GM19328 (cell line): Measurements from ENCODE around the gene COA7.
"Not testable (repeated sequence)": the region's sequence is repeated elsewhere in the genome, so short reads cannot be mapped to it uniquely, and the experiment has no call there.

ENCODE experiments used
- ATAC-seq: cut with Tn5 transposase; IDR thresholded peaks from one replicate; pipeline ENCODE4 v1.9.1; 2021; ENCODE audit warnings: mild to moderate bottlenecking, moderate library complexity; ENCODE audit not compliant: unreplicated experiment

COA7 gene

DNA sequence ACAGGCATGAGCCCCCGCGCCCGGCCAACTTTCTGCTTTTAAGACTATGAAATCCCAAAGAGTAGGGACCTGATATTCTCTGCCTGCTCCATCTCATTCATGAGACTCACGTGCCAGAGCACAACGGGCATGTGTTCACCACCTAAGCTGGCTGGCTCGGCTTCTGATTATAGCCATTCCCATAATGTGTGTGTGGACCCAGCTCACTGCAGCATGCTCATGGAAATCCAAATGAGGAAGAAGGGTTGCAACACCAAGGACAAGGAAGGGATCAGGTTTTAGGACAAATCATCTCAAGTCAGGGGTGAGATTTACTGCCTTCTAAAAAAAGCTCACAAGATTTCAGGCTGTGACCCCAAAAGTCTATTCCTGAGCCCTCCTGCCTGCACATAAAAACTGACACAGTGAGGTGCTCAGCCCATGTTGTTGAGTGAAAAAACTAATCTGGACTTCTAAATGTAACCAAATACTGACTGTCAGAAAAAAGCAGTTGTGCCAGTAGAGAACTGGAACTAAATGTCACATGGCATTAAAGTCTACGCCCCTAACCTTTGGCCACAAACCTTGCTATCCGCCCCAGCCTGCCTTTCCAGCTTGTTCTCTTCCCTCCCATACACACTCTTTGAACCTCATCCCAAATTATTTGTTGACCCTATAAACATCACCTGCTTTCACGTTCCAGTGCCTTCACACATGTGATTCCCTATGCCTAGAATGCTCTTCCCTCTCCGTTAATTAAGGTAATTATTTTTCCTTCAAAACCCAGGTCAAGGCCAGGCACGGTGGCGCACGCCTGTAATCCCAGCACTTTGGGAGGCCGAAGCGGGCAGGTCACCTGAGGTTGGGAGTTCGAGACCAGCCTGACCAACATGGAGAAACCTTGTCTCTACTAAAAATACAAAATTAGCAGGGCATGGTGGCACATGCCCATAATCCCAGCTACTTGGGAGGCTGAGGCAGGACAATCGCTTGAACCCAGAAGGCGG, 9.1 kb upstream of the COA7 start:
- ATAC-seq = no peak

DNA sequence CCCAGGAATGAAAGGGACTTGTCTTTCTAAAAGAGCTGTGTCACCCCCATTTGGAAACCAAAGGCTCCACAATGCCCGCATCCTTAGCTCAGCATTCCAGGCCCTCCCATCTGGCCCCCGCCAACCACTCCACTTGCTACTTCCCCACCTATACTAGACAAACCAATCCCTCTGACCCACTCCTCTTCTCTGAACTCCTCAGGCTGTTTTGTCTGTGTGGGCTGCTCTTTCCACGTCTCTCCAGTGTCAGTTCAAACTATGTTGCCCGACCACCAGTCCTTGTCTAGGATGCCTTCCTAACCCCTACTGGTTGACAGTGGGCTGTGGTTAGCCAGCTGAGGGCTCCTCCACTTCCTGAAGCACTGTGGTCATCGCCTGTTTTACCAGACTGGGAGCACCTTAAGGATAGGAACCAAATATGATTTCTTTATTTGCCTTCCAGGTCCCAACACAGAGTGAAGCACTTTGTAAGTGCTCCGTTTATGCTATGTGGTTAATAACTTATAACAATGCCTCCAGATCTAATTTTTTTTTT, 8.1 kb upstream of the COA7 start:
- no peak for ATAC-seq

DNA sequence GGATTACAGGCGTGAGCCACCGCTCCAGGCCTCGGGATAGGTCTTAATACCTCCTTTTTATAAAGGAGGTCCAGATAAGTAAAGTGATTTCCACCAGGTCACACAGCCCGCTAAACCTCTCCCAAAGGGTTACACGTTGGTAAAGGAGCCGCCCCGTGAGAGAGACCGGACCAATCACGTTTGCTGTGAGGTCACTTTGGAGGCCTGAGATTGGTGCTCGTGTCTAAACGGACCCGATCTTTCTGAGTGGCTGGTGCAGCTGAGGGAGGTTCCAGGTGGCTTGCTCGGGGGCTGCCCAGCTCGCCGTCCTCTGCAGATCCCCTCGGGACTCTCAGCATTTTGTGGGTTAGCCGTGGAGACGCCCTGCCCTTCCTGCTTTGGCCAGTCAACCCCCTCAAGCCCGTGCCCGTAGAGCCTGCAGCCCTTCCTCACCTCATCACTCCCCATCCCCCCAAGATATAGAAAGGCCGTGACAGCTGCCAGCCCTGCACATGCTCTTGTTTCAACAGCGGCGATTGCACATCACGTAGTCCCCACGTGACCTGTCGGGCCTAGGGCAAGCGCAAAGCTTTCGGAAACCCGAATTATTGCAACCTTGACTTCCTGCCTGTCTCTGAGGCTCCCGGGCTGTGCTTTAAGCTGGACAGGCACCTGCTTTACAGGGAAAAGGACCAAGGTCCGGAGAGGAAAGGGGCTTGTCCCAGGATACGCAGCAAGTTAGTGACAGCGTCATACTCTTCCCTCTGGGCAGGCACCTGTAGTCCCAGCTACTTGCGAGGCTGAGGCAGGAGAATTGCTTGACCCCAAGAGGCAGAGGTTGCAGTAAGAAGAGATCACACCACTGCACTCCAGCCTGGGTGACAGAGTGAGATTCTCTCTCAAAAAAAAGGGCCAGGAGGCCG, 5.0 kb upstream of the COA7 start:
- ATAC-seq = peak; percentile 85

DNA sequence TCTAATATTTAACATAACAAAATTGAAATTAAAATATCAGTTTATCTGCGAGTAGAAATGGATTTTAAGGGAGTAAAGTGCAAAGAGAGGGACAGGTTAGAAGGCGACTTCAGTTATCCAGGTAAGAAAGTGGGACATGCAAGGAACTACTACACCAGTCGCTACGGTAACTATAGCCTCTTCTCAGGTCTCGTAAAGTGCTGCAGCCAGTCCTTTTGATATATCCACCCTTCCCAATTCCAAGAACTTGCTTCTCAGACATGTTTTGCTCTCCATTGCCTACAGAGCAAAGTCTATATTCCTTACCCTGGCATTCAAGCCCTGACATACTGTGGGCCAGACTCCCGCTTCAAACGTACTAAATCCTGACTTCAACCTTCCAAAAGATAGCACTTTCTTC, 2.5 kb downstream of the COA7 start:
- ATAC-seq = no peak

DNA sequence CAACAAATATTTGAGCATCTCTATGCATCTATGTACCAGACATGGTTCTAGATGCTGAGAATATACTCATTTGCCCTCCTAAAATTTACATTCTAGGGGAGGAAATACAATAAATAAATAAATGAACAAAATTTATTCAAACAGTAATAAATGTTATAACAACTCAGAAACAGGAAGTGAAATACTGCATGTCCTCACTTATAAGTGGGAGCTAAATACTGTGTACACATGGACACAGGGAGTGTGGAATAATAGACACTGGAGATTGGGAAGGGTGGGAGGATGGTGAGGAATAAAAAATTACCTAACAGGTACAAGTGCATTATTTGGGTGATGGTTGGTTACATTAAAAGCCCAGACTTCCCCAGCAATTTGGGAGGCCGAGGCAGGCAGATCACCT, 4.3 kb downstream of the COA7 start:
- ATAC-seq = no peak

DNA sequence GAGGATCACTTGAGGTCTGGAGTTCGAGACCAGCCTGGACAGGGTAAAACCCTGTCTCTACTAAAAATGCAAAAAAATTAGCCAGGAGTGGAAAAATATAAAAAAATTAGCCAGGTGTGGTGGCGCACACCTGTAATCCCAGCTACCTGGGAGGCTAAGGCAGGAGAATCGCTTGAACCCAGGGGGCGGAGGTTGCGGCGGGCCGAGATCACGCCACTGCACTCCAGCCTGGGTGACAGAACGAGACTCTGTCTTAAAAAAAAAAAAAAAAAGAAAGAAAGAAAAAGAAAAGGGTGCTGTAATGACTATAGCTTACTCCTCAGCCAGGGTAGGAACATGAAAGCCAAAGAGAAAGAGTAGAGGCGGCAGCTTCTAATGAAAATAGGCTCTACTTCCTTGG, 4.8 kb downstream of the COA7 start:
- not testable (repeated sequence) for ATAC-seq

DNA sequence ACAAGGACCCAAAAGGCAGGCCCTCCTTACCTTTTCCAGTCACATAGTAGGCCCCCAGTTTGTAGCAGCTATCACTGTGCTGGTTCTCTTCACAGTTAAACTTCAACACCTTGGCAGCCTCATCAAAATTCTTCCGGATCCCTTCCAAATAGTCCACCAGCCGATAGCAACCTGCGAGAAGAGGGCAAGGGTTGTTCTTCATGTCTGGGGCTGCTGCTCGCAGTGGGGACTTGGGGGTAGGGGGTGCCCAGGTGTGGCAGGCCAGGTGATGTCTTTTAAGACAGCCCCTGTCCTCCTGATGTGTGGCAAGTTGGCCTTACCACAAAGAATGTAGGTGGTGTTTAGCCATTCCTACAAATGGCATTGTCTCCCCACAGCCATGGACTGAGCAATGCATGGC, 5.5 kb downstream of the COA7 start:
- ATAC-seq = no peak

DNA sequence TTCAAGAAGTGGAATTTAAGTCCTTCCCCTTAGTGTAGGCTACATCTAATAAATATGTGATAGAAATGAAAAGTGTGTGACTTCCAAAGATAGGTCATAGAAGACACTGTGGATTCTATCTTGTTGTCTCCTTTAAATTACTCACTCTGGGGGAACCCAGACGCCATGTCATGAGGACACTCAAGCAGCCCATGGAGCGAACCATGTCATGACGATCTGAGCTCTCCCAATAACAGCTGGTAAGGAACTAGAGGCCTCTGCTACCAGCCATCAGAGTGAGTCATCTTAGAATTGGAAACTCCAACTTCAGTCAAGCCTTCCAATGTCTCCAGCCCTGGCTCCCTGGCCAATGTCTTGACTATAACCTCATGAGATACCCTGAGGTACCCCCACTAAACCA, 6.3 kb downstream of the COA7 start:
- no peak for ATAC-seq

DNA sequence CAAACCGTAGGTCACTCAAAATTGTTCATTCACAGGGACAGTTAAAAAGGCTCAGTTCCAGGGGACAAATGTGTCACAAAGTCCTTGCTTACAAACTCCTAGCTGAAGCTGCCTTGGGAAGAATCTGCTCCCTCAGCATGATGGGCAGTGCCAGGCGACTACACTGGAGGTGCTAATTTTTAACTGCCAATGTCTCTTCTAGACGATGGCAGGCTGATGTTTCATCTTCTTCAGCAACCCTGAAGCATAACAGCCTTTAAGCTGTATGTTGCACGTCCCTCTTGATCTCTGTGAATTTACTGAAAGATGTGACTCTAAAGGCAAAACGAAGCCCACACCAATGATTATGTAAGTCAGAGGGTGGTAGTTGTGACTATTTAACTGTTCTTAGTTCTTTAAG, 11.3 kb downstream of the COA7 start:
- no peak for ATAC-seq

DNA sequence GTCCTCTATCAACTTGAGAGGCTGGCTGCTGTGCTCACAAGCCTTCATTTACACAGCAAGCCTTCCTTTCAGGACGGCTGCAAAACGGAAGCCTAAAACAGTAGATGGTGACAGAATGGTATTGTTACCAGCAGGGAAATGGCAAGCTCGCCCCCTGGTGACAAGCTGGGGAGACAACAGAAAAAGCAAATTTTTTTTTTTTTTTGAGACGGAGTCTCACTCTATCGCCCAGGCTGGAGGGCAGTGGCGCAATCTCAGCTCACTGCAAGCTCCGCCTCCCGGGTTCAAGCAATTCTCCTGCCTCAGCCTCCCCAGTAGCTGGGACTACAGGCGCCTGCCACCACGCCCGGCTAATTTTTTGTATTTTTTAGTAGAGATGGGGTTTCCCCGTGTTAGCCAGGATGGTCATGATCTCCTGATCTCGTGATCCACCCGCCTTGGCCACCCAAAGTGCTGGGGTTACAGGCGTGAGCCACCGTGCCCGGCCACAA, 11.8 kb downstream of the COA7 start:
- not testable (repeated sequence) for ATAC-seq

DNA sequence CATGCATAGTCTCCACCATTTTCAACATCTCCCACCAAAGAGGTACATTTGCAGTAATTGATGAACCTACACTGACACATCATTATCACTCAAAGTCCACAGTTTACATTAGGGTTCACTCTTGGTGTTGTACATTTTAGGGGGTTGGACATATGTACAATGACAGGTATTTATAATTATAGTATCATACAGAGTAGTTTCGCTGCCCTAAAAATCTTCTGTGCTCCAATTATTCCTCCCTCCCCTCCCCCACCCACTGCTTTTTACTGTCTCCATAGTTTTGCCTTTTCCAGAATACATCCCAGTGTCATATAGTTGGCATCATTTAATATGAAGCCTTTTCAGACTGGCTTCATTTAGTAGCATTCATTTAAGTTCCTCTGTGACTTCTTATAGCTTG, 13.6 kb downstream of the COA7 start:
- no peak for ATAC-seq

DNA sequence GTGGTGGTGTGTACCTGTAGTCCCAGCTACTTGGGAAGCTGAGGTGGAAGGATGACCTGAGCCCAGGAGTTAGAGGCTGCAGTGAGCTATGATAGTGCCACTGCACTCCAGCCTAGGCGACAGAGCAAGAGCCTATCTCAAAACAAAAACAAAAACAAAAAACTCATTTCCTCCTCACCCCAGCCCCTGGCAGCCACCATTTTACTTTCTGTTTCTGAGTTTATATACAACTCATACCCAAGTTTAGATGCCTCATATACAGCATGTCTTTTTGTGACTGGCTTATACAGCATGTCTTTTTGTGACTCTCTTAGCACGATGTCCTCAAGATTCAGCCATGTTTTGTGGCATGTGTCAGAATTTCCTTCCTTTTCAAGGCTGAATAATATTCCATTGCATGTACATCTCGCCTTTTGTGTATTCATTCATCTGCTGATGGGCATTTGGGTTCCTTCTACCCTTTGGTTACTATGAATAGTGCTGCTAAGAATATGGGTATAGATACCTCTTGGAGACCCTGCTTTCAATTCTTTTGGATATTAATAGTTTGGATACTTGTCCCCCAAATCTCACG, 14.7 kb downstream of the COA7 start:
- no peak for ATAC-seq

DNA sequence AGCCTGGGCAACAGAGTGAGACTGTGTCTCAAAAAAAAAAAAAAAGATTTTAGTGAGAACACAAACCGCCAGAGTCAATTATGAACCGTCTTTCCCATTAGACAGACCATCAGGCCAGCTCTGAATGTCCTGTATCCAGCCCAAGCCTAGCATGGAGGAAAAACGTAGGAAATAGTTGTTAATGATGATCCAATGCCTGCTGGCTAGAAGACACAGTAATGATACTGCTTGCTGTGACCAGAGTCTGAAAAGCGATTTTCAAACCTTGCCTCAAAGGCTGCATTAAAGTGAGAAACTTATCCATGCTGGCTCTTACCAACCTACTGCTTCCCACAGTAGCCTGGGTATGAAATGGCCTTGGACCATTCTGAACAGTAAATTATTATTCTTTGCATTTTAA, 17.0 kb downstream of the COA7 start:
- ATAC-seq = no peak

DNA sequence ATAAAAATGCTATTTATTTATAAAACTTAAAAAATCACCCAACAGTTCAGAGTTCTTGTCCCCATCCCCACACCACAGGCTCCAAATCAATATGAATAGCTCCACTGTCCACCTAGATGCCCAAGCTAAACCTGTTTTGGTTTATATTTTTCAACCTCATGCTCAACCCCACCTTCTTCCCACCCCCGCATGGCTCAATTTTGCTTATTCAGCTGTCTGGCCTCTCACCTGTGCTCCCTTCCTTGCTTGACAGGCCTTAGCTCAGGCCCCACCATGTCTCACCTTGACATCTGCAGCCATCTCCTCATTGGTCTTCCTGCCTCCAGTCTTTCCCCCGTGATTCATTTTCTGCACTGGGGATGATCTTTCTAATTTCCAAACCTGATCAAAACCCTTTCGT, 17.8 kb downstream of the COA7 start:
- ATAC-seq = no peak

DNA sequence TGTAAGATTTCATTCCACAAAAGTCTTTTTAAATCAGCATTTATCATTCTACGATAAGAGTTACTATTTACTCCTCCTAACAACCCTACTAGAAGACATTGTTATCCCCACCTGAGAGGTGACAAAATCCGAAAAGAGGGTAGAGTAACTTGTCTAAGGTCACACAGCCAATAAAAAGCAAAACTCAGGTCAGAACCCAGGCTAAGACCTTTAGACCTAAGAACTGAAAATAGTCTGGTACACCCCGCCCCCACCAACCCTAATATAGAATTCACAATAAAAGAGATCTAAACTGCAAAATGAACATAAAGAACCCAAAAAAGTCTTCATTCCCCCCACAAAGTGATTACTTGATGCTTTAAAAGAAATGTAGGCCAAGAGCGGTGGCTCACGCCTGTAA, 18.6 kb downstream of the COA7 start:
- ATAC-seq = no peak

DNA sequence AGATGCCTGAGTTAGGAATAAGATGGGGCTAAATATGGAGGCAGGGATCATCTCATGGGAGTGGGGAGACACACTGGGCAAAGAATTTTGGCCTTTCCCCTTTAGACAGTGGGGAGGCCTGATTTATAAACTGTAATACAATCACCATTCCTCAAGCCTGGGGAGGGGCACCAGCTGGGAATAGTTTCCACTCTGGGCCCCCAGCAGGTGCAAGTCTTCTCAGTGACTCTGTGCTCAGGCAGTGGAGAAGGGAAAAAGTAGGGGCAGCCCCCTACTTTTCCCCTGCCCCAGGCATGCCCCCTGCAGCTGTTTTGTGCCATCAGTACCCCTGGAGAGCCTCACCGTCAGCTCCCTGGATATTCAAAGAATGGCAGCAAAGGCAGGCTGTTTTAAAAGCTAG, 19.1 kb downstream of the COA7 start:
- no peak for ATAC-seq

DNA sequence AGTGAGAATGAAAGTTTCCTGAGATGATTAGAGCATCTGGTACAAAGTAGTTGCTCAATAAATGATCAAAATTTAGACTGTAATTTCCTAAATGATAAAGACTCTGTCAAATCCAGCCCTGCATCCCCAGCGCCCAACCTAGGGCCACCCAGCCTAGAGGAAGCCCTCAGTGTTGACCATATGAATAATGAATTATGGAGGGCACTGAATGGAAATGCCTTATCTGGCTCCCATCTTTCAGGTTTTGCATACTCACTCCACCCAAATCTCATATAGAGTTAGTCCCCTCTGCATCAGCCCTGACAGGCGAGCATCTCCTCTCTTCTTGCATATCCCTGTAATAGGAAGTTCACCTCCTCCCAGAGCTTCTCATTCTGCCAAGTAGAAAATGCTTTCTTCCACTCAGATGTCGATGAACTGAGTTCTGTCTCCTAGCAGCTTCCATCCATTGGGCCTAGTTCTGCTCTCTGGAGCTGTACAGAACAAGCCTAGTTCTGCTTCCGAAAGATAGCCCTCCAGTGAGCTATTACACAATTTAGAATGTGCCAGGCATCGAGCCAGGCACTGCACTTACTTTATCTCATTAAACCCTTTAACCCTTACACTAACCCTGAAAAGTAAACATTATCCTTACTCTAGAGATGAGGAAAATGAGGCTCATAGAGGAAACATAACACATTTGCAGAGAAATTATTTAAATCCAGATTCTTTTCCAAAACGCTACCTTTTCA, 20.9 kb downstream of the COA7 start:
- no peak for ATAC-seq

DNA sequence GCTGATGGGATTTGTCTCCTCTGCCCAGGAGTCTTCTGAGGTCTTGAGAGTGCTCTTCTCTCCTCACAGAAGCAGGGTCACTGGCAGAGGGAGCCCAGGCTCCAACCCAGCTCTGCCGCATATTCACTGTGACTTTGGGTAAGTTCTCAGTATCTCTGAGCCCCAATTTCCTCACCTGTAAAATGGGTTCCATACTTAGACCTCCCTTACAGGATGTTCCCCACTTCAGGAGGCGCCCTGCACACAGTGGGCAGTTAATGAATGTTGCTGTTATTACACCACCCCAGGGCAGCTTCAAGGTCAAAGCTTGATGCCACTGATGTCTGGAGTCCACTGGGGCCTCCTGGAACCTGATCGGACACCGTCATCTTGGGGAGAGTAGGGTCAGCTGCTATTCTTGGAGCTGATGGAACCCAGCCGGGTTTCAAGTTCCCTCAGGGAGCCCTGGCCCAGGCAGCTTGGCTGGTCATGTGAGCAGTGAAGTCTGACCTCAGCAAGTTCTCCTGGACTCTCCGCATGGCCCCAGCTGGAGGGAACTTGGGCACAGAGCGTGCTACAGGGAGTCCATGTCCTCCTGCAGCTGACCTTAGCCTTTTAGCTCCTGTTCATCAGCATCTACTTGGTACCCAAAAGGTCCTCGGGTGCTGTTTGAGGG, 21.8 kb downstream of the COA7 start:
- no peak for ATAC-seq

DNA sequence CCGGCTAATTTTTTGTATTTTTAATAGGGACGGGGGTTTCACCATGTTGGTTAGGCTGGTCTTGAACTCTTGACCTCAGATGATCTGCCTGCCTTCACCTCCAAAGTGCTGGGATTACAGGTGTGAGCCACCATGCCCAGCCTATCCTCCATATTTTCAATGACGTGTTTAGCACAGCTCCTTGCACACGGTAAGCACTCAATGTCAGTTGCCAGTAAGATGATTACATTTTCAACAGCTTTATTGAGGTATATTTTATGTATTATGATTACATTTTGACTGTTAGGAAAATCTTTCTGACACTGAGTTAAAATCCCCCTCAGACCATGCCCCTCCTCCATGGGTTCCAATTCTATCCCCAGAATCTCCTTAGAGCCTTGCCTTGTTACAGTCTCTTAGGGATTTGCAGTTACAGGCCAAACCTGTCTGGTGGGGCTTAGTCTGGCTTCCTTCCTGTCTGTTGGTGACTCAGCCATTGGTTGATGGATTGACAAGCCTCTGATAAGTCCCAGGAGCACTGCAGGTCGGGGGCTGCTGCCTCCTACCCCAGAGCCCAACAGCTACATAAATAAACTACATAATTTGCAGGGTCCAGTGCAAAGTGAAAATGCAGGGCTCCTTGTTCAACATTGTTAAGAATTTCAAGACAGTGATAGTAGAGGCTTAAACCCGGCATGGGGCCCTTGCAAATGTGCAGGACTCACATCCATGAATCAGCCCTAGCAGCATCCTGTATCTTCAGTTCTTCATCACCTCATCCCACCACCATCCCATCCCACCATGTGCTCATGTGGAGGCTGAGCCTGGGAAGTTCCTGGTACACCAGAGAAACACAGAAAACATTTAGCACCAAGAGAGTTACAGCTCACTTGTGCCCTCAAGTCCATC, 23.4 kb downstream of the COA7 start:
- no peak for ATAC-seq
